IMR-90 (cell line): ENCODE data around the gene ATP11A. TPM values are rescaled to one million over a fixed set of nuclear protein-coding genes. Genes with fewer than 3 reads are reported as not detected.

ENCODE experiments used
- ATAC-seq: fragments of 200-7000 bp; cut with Tn5 transposase; 2 replicates; pipeline ENCODE4 v1.9.1; 2020; ENCODE audit warnings: low read depth, mild to moderate bottlenecking, moderate library complexity
- BruUV-seq: library from RNA; stranded (reverse); fragments of 400-500 nt; replicated peaks from 2 replicates; lab custom pipeline; 2021; lab: Mats Ljungman, UMichigan
- CTCF ChIA-PET: fragments of 300-600 bp; formaldehyde crosslinking; extraction: SDS; loops from one replicate; lab custom pipeline; 2021; ENCODE audit warnings: antibody characterized with exemption; lab: Yijun Ruan, JAX
- POLR2A ChIA-PET: fragments of 300-600 bp; sonication (Branson Sonifier 250); formaldehyde crosslinking; loops from one replicate; lab custom pipeline; 2022; ENCODE audit warnings: antibody characterized with exemption; ENCODE audit not compliant: unreplicated experiment; lab: Charles Lee
- DNase-seq: peaks from one replicate; pipeline ENCODE4 v3.0.0; 2013
- H2AFZ ChIP-seq: replicated peaks from 2 replicates; pipeline ENCODE3; 2013; ENCODE audit warnings: low read length, mild to moderate bottlenecking; ENCODE audit not compliant: poor library complexity
- H2AK5ac ChIP-seq: 2 replicates; pipeline ENCODE4 v1.6.1; 2013; ENCODE audit warnings: low read depth, low read length, inconsistent platforms
- H2AK9ac ChIP-seq: replicated peaks from 2 replicates; pipeline ENCODE3; 2013; ENCODE audit warnings: mild to moderate bottlenecking, low read depth, low read length, moderate library complexity; ENCODE audit not compliant: poor library complexity
- H2BK120ac ChIP-seq: 2 replicates; pipeline ENCODE4 v1.6.1; 2013; ENCODE audit warnings: low read depth, low read length, inconsistent platforms
- H2BK15ac ChIP-seq: 3 replicates; pipeline ENCODE4 v1.6.1; 2013; ENCODE audit warnings: low read depth, low read length, inconsistent platforms
- H2BK20ac ChIP-seq: 2 replicates; pipeline ENCODE4 v1.6.1; 2013; ENCODE audit warnings: low read depth, mild to moderate bottlenecking, inconsistent platforms, low read length, moderate library complexity
- H2BK5ac ChIP-seq: 2 replicates; pipeline ENCODE4 v1.6.1; 2013; ENCODE audit warnings: mild to moderate bottlenecking, low read depth, low read length, inconsistent platforms; ENCODE audit not compliant: poor library complexity, severe bottlenecking
- H3K14ac ChIP-seq: replicated peaks from 2 replicates; pipeline ENCODE4 v1.6.1; 2013; ENCODE audit warnings: low read depth, low read length, inconsistent platforms
- H3K18ac ChIP-seq: 2 replicates; pipeline ENCODE4 v1.6.1; 2013; ENCODE audit warnings: low read depth, low read length, control low read depth
- H3K23ac ChIP-seq: 2 replicates; pipeline ENCODE4 v1.6.1; 2013; ENCODE audit warnings: low read depth, low read length, inconsistent platforms
- H3K27ac ChIP-seq: 2 replicates; pipeline ENCODE4 v1.5.1; 2013; ENCODE audit warnings: mild to moderate bottlenecking, control low read depth, low read length; ENCODE audit not compliant: insufficient read depth
- H3K27me3 ChIP-seq: 2 replicates; pipeline ENCODE4 v1.6.1; 2013; ENCODE audit warnings: low read length; ENCODE audit not compliant: control insufficient read depth, insufficient read depth
- H3K36me3 ChIP-seq: 2 replicates; pipeline ENCODE4 v1.6.1; 2013; ENCODE audit warnings: low read length, mixed read lengths; ENCODE audit not compliant: control insufficient read depth, insufficient read depth
- H3K4ac ChIP-seq: 2 replicates; pipeline ENCODE4 v1.6.1; 2013; ENCODE audit warnings: low read depth, low read length, inconsistent platforms
- H3K4me1 ChIP-seq: 2 replicates; pipeline ENCODE4 v1.6.1; 2013; ENCODE audit warnings: low read length, mixed read lengths; ENCODE audit not compliant: control insufficient read depth, insufficient read depth
- H3K4me2 ChIP-seq: 2 replicates; pipeline ENCODE4 v1.6.1; 2013; ENCODE audit warnings: low read depth, mild to moderate bottlenecking, control low read depth, low read length, moderate library complexity
- H3K4me3 ChIP-seq: 2 replicates; pipeline ENCODE4 v1.5.1; 2013; ENCODE audit warnings: low read depth, mild to moderate bottlenecking, control low read depth, low read length, moderate library complexity; ENCODE audit not compliant: insufficient read depth
- H3K56ac ChIP-seq: 2 replicates; pipeline ENCODE4 v1.6.1; 2013; ENCODE audit warnings: low read length, inconsistent platforms; ENCODE audit not compliant: insufficient read depth; ENCODE audit errors: extremely low read depth
- H3K79me1 ChIP-seq, 2 experiments: 2 replicates each; pipeline ENCODE4 v1.6.1; 2013; ENCODE audit warnings: low read length in 2 of 2, inconsistent platforms in 1 of 2, low read depth in 1 of 2
- H3K9ac ChIP-seq: 2 replicates; pipeline ENCODE4 v1.6.1; 2013; ENCODE audit warnings: low read depth, low read length, control low read depth
- H3K9me1 ChIP-seq: 2 replicates; pipeline ENCODE4 v1.6.1; 2013; ENCODE audit warnings: low read length, inconsistent platforms; ENCODE audit not compliant: insufficient read depth
- H3K9me3 ChIP-seq: 2 replicates; pipeline ENCODE4 v1.6.1; 2013; ENCODE audit warnings: low read length; ENCODE audit not compliant: control insufficient read depth, insufficient read depth
- H4K20me1 ChIP-seq: 2 replicates; pipeline ENCODE4 v1.6.1; 2013; ENCODE audit warnings: low read length, inconsistent platforms; ENCODE audit not compliant: insufficient read depth
- H4K5ac ChIP-seq: 2 replicates; pipeline ENCODE4 v1.6.1; 2013; ENCODE audit warnings: mild to moderate bottlenecking, low read depth, low read length, control low read depth
- H4K8ac ChIP-seq, 2 experiments: 2 replicates each; pipeline ENCODE4 v1.6.1; 2013; ENCODE audit warnings: low read depth in 2 of 2, low read length in 2 of 2, control low read depth in 1 of 2, inconsistent platforms in 1 of 2
- H4K91ac ChIP-seq: 2 replicates; pipeline ENCODE4 v1.6.1; 2013; ENCODE audit warnings: low read depth, low read length, inconsistent platforms; ENCODE audit not compliant: insufficient read depth
- CEBPB ChIP-seq: IDR thresholded peaks from 2 replicates; pipeline ENCODE4 v1.6.1; 2012; ENCODE audit warnings: low read depth, low read length, improper control_type of control experiment
- CHD1 ChIP-seq: IDR thresholded peaks from 2 replicates; pipeline ENCODE4 v1.6.1; 2012; ENCODE audit warnings: low read depth, low read length, improper control_type of control experiment
- FOS ChIP-seq: fragments of 150-350 bp; IDR thresholded peaks from 2 replicates; pipeline ENCODE4 v1.6.1; 2016; ENCODE audit warnings: low read depth, low read length
- MAFK ChIP-seq: IDR thresholded peaks from 2 replicates; pipeline ENCODE4 v1.6.1; 2012; ENCODE audit warnings: low read depth, low read length, improper control_type of control experiment
- MAZ ChIP-seq: IDR thresholded peaks from 2 replicates; pipeline ENCODE4 v1.6.1; 2012; ENCODE audit warnings: low read depth, mild to moderate bottlenecking, low read length, improper control_type of control experiment, moderate library complexity, borderline replicate concordance
- NFE2L2 ChIP-seq: fragments of 150-350 bp; IDR thresholded peaks from 2 replicates; pipeline ENCODE4 v1.6.1; 2016; ENCODE audit warnings: low read depth, mild to moderate bottlenecking, low read length
- POLR2A ChIP-seq: IDR thresholded peaks from 2 replicates; pipeline ENCODE4 v1.6.1; 2012; ENCODE audit warnings: mild to moderate bottlenecking, low read depth, low read length
- RCOR1 ChIP-seq: IDR thresholded peaks from 2 replicates; pipeline ENCODE4 v1.6.1; 2012; ENCODE audit warnings: mild to moderate bottlenecking, low read length, improper control_type of control experiment; ENCODE audit not compliant: insufficient replicate concordance
- RFX5 ChIP-seq: IDR thresholded peaks from 2 replicates; pipeline ENCODE4 v1.8.0; 2012; ENCODE audit warnings: low read depth, mild to moderate bottlenecking, low read length, moderate library complexity
- SMC3 ChIP-seq: fragments of 150-350 bp; IDR thresholded peaks from 2 replicates; pipeline ENCODE4 v1.6.1; 2016; ENCODE audit warnings: low read depth, mild to moderate bottlenecking, antibody characterized with exemption, low read length, moderate library complexity
- WGBS, 2 experiments: methylation state at CpG; one replicate each; pipeline versions ENCODE4 v1.1.5 to v1.1.7; 2013; ENCODE audit warnings: missing lambda C conversion rate in 2 of 2; ENCODE audit not compliant: insufficient read length in 1 of 2; ENCODE audit errors: extremely low coverage in 2 of 2; 5-methylcytosine and 5-hydroxymethylcytosine counted together
- dilution Hi-C: fragments of 300-500 bp; cut with HindIII; formaldehyde crosslinking; loops from one replicate; pipeline ENCODE4 v1.14.3; 2018; ENCODE audit warnings: low sequenced_read_pairs; ENCODE audit not compliant: unreplicated experiment
- in situ Hi-C: fragments of 300-500 bp; cut with MboI; formaldehyde crosslinking; loops from 3 replicates; pipeline ENCODE4 v1.14.3; 2019; ENCODE audit warnings: low sequenced_read_pairs, inconsistent platforms, mixed read lengths
- intact Hi-C: fragments of 100-400 bp; cut with micrococcal nuclease; formaldehyde crosslinking; loops from 2 replicates; pipeline ENCODE4 v1.10.0; 2022
- polyA plus RNA-seq, 3 experiments: library from polyadenylated mRNA; depleted of rRNA; stranded (reverse); fragments of >200 nt; gene quantifications; 2 replicates each; pipeline ENCODE4 v1.2.3, GENCODE V29; 2012; ENCODE audit warnings: low replicate concordance in 1 of 3
- total RNA-seq: library from RNA; depleted of rRNA; stranded (reverse); fragments of >200 nt; gene quantifications from 2 replicates; pipeline ENCODE4 v1.2.3, GENCODE V29; 2012
- TF ChIP-seq, protein P1 (sequence below): fragments of 150-350 bp; IDR thresholded peaks from 2 replicates; pipeline ENCODE4 v1.6.1; 2017; ENCODE audit warnings: mild to moderate bottlenecking, antibody characterized with exemption, low read length, low read depth
- TF ChIP-seq, protein P2 (sequence below): fragments of 150-350 bp; IDR thresholded peaks from 2 replicates; pipeline ENCODE4 v1.6.1; 2016; ENCODE audit warnings: low read depth, mild to moderate bottlenecking, low read length, moderate library complexity, borderline replicate concordance

Gene ATP11A
- total and polyA plus RNA-seq, 2 of the 4 experiments (the other 2 are of a cell fraction) = 8.4 to 12.0 TPM

DNA sequence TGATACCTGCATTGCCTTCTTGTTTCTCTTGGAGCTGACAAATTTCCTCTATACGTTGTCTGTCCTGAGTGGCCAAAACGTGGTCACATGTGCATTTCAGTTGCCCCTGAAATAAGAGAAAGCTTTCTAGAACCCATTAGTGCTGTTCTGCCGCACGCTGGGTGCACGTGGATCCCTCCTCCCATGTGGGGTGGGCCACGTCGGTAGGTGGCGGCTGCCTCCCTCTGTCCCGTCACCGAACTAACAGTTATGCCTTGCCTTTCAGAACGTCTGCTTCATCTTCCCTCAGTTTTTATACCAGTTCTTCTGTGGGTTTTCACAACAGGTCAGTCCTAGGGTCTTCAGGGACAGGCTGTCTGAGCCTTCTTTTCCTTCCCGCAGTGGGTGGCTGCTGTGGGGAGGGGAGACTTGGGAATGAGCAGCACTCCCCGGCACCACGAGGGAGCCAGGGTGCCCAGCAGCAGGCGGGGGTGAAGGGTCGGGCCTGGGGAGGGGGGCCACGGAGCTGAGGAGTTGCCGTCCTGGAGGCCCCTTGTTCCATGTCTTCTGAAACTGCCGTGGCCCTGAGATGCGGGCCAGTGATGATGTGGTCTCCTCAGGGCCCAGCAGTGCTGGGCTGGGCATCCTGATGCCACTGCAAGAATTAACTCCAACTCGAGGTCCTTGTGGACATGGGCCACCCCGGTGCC is 169.4 kb downstream of the ATP11A start:
- no peak overlapping the region for H2AK5ac ChIP-seq
- H2AK9ac ChIP-seq = no peak overlapping the region
- no peak overlapping the region for H3K56ac ChIP-seq
- no peaks in the 10 kb centered on the region; the same call in none of the 2 replicates for H4K20me1 ChIP-seq
- H3K27me3 ChIP-seq = no peaks in the 10 kb centered on the region
- H4K91ac ChIP-seq = no peak overlapping the region
- H2BK5ac ChIP-seq = no peak overlapping the region
- in situ Hi-C loops = no loop called here
- no peaks in the 10 kb centered on the region for H3K79me1 ChIP-seq
- no peak overlapping the region for H3K18ac ChIP-seq
- peaks cover 3% of the 10 kb centered on the region for H3K4me1 ChIP-seq
- no TSS peak for BruUV-seq
- H3K4me2 ChIP-seq = no peak overlapping the region
- no peak overlapping the region for H2BK120ac ChIP-seq
- H3K14ac ChIP-seq = no peak overlapping the region
- ATAC-seq = no peak
- H4K5ac ChIP-seq = no peak overlapping the region
- H2BK15ac ChIP-seq = no peak overlapping the region
- H3K27ac ChIP-seq = no peak overlapping the region
- H3K9me1 ChIP-seq = no peaks in the 10 kb centered on the region
- H3K23ac ChIP-seq = no peak overlapping the region
- H4K8ac ChIP-seq = no peak overlapping the region
- H3K4me3 ChIP-seq = no peak overlapping the region
- H3K36me3 ChIP-seq = peaks cover 39% of the 10 kb centered on the region
- ChIA-PET CTCF (no interaction called here), POLR2A (interaction anchor here (0.6 kb wide), 1 partner anchor 271 kb away, joined by 16 read pairs; the partner anchor contains the start of gene TUBGCP3)
- intact Hi-C loops = no loop called here
- WGBS, 2 experiments = 95% methylated on average over 8 of the region's 22 CpGs; no CpG with 5 or more reads in 1 of the 2 experiments
- no peak overlapping the region for H2BK20ac ChIP-seq
- H3K4ac ChIP-seq = no peak overlapping the region
- H3K9me3 ChIP-seq = no peaks in the 10 kb centered on the region
- no peak for TF ChIP-seq CHD1
- TF ChIP-seq MAZ = no peak
- TF ChIP-seq, protein P1, sequence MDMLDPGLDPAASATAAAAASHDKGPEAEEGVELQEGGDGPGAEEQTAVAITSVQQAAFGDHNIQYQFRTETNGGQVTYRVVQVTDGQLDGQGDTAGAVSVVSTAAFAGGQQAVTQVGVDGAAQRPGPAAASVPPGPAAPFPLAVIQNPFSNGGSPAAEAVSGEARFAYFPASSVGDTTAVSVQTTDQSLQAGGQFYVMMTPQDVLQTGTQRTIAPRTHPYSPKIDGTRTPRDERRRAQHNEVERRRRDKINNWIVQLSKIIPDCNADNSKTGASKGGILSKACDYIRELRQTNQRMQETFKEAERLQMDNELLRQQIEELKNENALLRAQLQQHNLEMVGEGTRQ = no peak
- no peak for TF ChIP-seq POLR2A
- no peak for TF ChIP-seq CEBPB
- no peak for TF ChIP-seq RFX5
- TF ChIP-seq, protein P2, sequence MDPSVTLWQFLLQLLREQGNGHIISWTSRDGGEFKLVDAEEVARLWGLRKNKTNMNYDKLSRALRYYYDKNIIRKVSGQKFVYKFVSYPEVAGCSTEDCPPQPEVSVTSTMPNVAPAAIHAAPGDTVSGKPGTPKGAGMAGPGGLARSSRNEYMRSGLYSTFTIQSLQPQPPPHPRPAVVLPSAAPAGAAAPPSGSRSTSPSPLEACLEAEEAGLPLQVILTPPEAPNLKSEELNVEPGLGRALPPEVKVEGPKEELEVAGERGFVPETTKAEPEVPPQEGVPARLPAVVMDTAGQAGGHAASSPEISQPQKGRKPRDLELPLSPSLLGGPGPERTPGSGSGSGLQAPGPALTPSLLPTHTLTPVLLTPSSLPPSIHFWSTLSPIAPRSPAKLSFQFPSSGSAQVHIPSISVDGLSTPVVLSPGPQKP = no peak
- TF ChIP-seq RCOR1 = no peak
- TF ChIP-seq NFE2L2 = no peak
- TF ChIP-seq SMC3 = no peak
- no peak for TF ChIP-seq MAFK
- TF ChIP-seq FOS = no peak
- H3K9ac ChIP-seq = no peak overlapping the region
- H2AFZ ChIP-seq = no peak overlapping the region
- dilution Hi-C loops = no loop called here
- DNase-seq = no peak
